SJSA1 (cell line): Measurements from ENCODE around the gene CFAP61. TPM values are rescaled to one million over a fixed set of nuclear protein-coding genes. Genes with fewer than 3 reads are reported as not detected.

Experiments used
- DNase-seq, 2 experiments: peaks; one replicate each; pipeline ENCODE4 v3.0.0-alpha.2; 2015 to 2020; ENCODE audit warnings: low spot score in 2 of 2, low read depth in 1 of 2
- H3K27ac ChIP-seq: fragments of 250-450 bp; sonication (Bioruptor Pico); 2 replicates; pipeline ENCODE4 v1.5.1; 2020; ENCODE audit warnings: mild to moderate bottlenecking, moderate library complexity
- H3K27me3 ChIP-seq: fragments of 250-450 bp; sonication (Bioruptor Pico); replicated peaks from 2 replicates; pipeline ENCODE4 v1.5.1; 2020; ENCODE audit warnings: mild to moderate bottlenecking, moderate library complexity
- H3K36me3 ChIP-seq: fragments of 250-450 bp; sonication (Bioruptor Pico); 2 replicates; pipeline ENCODE4 v1.5.1; 2020; ENCODE audit warnings: mild to moderate bottlenecking
- H3K4me1 ChIP-seq: fragments of 250-450 bp; sonication (Bioruptor Pico); replicated peaks from 2 replicates; pipeline ENCODE4 v1.6.1; 2021; ENCODE audit warnings: mild to moderate bottlenecking
- H3K4me3 ChIP-seq: fragments of 250-450 bp; sonication (Bioruptor Pico); 2 replicates; pipeline ENCODE4 v1.5.1; 2020; ENCODE audit warnings: mild to moderate bottlenecking
- H3K9me3 ChIP-seq: fragments of 250-450 bp; sonication (Bioruptor Pico); replicated peaks from 2 replicates; pipeline ENCODE4 v1.5.1; 2020; ENCODE audit warnings: mild to moderate bottlenecking
- total RNA-seq: library from RNA; depleted of rRNA; stranded (reverse); fragments of >200 nt; shearing (Covaris generic); gene quantifications from 2 replicates; pipeline ENCODE4 v1.2.3, GENCODE V29; 2014

Gene CFAP61
- total RNA-seq, 1 experiment from 2014 or later, result not detected

GRCh38 chr20:20358801-20359200 is 306.5 kb downstream of the CFAP61 start:
- DNase-seq, result no peak
- H3K27me3 ChIP-seq, result peaks cover 26% of the 10 kb centered on the region
- H3K36me3 ChIP-seq, result no peaks in the 10 kb centered on the region
- no peak overlapping the region for H3K4me3 ChIP-seq
- no peaks in the 10 kb centered on the region for H3K9me3 ChIP-seq
- no peaks in the 10 kb centered on the region for H3K4me1 ChIP-seq
- H3K27ac ChIP-seq, result no peak overlapping the region

GRCh38 chr20:20359628-20360027 is 307.3 kb downstream of the CFAP61 start:
- H3K27ac ChIP-seq, result no peak overlapping the region
- H3K36me3 ChIP-seq, result no peaks in the 10 kb centered on the region
- H3K9me3 ChIP-seq, result no peaks in the 10 kb centered on the region
- no peak overlapping the region for H3K4me3 ChIP-seq
- H3K4me1 ChIP-seq, result no peaks in the 10 kb centered on the region
- no peak for DNase-seq
- peaks cover 34% of the 10 kb centered on the region for H3K27me3 ChIP-seq

- Histone ChIP-seq H3K36me3 (no peaks in the 10 kb centered on the region), H3K27ac (no peak overlapping the region), H3K27me3 (peaks cover 43% of the 10 kb centered on the region), H3K4me3 (no peak overlapping the region), H3K4me1 (no peaks in the 10 kb centered on the region), H3K9me3 (no peaks in the 10 kb centered on the region)
- DNase-seq, result peak in 1 of 2 experiments; percentile 42
Measured at GRCh38 chr20:20360464-20360863, 308.1 kb downstream of the CFAP61 start.

- DNase-seq, result no peak
- no peaks in the 10 kb centered on the region for H3K36me3 ChIP-seq
- no peaks in the 10 kb centered on the region for H3K4me1 ChIP-seq
- no peak overlapping the region for H3K4me3 ChIP-seq
- no peak overlapping the region for H3K27ac ChIP-seq
- peaks cover 62% of the 10 kb centered on the region for H3K27me3 ChIP-seq
- H3K9me3 ChIP-seq, result no peaks in the 10 kb centered on the region
Measured at GRCh38 chr20:20362774-20363433, 310.6 kb downstream of the CFAP61 start.

- H3K27ac ChIP-seq, result no peak overlapping the region
- H3K4me1 ChIP-seq, result no peaks in the 10 kb centered on the region
- H3K4me3 ChIP-seq, result no peak overlapping the region
- H3K36me3 ChIP-seq, result no peaks in the 10 kb centered on the region
- no peak for DNase-seq
- peaks cover 62% of the 10 kb centered on the region for H3K27me3 ChIP-seq
- H3K9me3 ChIP-seq, result no peaks in the 10 kb centered on the region
Measured at GRCh38 chr20:20363434-20363798, 311.1 kb downstream of the CFAP61 start.

GRCh38 chr20:20363799-20364592 is 311.7 kb downstream of the CFAP61 start:
- Histone ChIP-seq H3K27me3 (peaks cover 65% of the 10 kb centered on the region), H3K36me3 (no peaks in the 10 kb centered on the region), H3K27ac (no peak overlapping the region), H3K9me3 (no peaks in the 10 kb centered on the region), H3K4me1 (no peaks in the 10 kb centered on the region), H3K4me3 (no peak overlapping the region)
- DNase-seq, result no peak

GRCh38 chr20:20364593-20365479 is 312.5 kb downstream of the CFAP61 start:
- DNase-seq, result no peak
- Histone ChIP-seq H3K36me3 (no peaks in the 10 kb centered on the region), H3K27me3 (peaks cover 72% of the 10 kb centered on the region), H3K4me1 (no peaks in the 10 kb centered on the region), H3K9me3 (no peaks in the 10 kb centered on the region), H3K4me3 (no peak overlapping the region), H3K27ac (no peak overlapping the region)

GRCh38 chr20:20365480-20366161 is 313.3 kb downstream of the CFAP61 start:
- Histone ChIP-seq H3K4me3 (no peak overlapping the region), H3K27me3 (peaks cover 78% of the 10 kb centered on the region), H3K4me1 (no peaks in the 10 kb centered on the region), H3K9me3 (no peaks in the 10 kb centered on the region), H3K27ac (no peak overlapping the region), H3K36me3 (no peaks in the 10 kb centered on the region)
- DNase-seq, result no peak

- H3K4me1 ChIP-seq, result no peaks in the 10 kb centered on the region
- H3K4me3 ChIP-seq, result no peak overlapping the region
- no peak for DNase-seq
- H3K27ac ChIP-seq, result no peak overlapping the region
- no peaks in the 10 kb centered on the region for H3K36me3 ChIP-seq
- H3K9me3 ChIP-seq, result no peaks in the 10 kb centered on the region
- peaks cover 71% of the 10 kb centered on the region for H3K27me3 ChIP-seq
Measured at GRCh38 chr20:20366551-20366875, 314.2 kb downstream of the CFAP61 start.

GRCh38 chr20:20366876-20367574 is 314.7 kb downstream of the CFAP61 start:
- Histone ChIP-seq H3K9me3 (no peaks in the 10 kb centered on the region), H3K36me3 (no peaks in the 10 kb centered on the region), H3K27ac (no peak overlapping the region), H3K27me3 (peaks cover 67% of the 10 kb centered on the region), H3K4me1 (no peaks in the 10 kb centered on the region), H3K4me3 (no peak overlapping the region)
- no peak for DNase-seq

GRCh38 chr20:20367575-20368417 is 315.5 kb downstream of the CFAP61 start, which contains the start of gene INSM1:
Gene INSM1 (plus strand): TSS chr20:20368104. CDS start chr20:20368268, 164 bp downstream.
- H3K27ac ChIP-seq, result no peak within 1 kb of the TSS
- H3K9me3 ChIP-seq, result no peaks in the 10 kb centered on the region
- no peak for DNase-seq
- peaks cover 67% of the 10 kb centered on the region for H3K27me3 ChIP-seq
- no peaks in the 10 kb centered on the region for H3K36me3 ChIP-seq
- no peaks in the 10 kb centered on the region for H3K4me1 ChIP-seq
- H3K4me3 ChIP-seq, result no peak within 1 kb of the TSS

- no peaks in the 10 kb centered on the region for H3K36me3 ChIP-seq
- H3K4me3 ChIP-seq, result no peak overlapping the region
- H3K9me3 ChIP-seq, result no peaks in the 10 kb centered on the region
- peaks cover 67% of the 10 kb centered on the region for H3K27me3 ChIP-seq
- DNase-seq, result no peak
- no peaks in the 10 kb centered on the region for H3K4me1 ChIP-seq
- no peak overlapping the region for H3K27ac ChIP-seq
Measured at GRCh38 chr20:20368418-20369249, 316.3 kb downstream of the CFAP61 start.
